ENCODE data around the gene UBA3.

DNA sequence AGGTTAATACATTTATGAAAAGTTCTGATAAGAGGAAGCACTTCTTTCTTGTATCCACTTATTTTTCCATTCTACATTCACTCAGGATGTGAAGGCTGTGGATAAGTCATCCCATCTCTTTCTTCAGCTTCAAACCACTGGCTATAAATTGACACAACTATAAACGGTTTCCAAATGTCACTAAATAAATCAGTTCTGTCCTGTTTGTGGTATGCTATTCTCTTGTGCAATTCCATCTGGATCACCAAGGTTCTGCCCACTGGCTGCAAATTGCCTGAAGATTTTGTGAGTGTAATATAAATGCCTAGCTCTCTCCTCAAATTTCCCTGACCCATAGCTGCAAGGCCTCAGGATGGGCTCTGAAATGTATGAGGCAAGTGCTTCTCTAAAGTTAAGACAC, 49.4 kb upstream of the UBA3 start:
- TF ChIP-seq POLR2AphosphoS5 (IDR thresholded peaks at IDR 0.05) (no peak), POLR2A (IDR thresholded peaks at IDR 0.05) (no peak)
